Measurements from ENCODE around the gene USP13. TPM values are rescaled to one million over a fixed set of nuclear protein-coding genes. Genes with fewer than 3 reads are reported as not detected.

Gene USP13
- total RNA-seq, 1 donor: 14.4 TPM

DNA sequence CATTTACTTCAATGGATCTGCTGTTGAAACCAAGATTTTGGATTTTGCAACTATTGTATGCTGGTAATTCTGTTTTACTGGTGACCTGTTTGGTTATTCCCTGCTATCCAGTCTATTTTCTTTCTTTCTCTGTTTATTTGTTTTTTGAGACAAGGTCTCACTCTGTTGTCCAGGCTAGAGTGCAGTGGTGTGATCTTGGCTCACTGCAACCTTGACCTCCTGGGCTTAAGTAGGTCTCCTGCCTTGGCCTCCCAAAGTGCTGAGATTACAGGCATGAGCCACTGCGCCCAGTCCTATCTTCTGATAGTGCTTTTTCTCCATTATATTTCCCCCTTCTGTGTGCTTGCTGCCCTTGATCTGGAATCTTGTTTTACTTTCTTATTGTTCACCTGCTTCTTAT, 15.6 kb downstream of the USP13 start:
- no peak overlapping the region for H3K4me3 ChIP-seq (ENCODE audit: low read depth, low read length)
- TF ChIP-seq, protein P1, sequence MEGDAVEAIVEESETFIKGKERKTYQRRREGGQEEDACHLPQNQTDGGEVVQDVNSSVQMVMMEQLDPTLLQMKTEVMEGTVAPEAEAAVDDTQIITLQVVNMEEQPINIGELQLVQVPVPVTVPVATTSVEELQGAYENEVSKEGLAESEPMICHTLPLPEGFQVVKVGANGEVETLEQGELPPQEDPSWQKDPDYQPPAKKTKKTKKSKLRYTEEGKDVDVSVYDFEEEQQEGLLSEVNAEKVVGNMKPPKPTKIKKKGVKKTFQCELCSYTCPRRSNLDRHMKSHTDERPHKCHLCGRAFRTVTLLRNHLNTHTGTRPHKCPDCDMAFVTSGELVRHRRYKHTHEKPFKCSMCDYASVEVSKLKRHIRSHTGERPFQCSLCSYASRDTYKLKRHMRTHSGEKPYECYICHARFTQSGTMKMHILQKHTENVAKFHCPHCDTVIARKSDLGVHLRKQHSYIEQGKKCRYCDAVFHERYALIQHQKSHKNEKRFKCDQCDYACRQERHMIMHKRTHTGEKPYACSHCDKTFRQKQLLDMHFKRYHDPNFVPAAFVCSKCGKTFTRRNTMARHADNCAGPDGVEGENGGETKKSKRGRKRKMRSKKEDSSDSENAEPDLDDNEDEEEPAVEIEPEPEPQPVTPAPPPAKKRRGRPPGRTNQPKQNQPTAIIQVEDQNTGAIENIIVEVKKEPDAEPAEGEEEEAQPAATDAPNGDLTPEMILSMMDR (IDR thresholded peaks at IDR 0.05; ENCODE audit: insufficient read depth, low read length): no peak
- no peak for DNase-seq (ENCODE audit: low read depth)

DNA sequence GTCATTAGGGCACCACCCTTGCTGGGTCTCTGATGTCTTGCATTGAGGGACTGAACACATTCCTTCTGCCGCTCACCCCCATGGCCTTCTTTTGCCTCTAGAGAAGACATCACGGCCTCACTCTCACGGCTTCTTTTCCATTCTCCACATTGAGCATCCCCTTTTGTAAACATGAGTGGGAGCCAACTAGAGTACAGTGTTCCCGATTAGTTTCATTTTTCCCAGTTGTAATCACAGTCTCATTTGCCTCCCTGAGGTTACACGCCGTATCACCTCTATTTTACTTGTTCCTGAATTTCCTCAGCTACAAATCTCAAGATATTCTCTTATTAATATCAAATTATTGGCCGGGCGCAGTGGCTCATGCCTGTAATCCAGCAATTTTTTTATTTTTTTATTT, 17.5 kb downstream of the USP13 start:
- DNase-seq (ENCODE audit: low read depth): no peak
- H3K4me3 ChIP-seq (ENCODE audit: low read depth, low read length): no peak overlapping the region
- TF ChIP-seq, protein P1 (IDR thresholded peaks at IDR 0.05; ENCODE audit: insufficient read depth, low read length): no peak

DNA sequence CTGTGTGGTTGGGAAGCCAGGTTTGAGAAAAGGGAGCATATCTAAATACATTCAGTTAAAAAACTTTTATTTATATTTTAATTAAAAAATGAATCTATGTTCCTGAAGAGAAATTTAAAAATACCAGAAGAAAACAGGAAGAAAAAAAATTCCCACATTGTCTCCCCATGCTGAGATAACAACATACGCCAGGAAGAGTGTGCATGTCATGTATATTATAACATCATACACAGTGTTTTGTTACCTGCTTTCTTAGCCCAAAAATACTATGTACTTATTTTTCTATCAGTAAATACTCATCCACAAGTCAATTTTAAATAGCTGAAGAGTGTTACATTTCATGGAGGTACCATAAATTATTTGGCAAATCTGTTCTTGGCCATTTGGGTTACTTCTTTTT, 18.5 kb downstream of the USP13 start:
- TF ChIP-seq, protein P1 (IDR thresholded peaks at IDR 0.05; ENCODE audit: insufficient read depth, low read length): no peak
- H3K4me3 ChIP-seq (ENCODE audit: low read depth, low read length): no peak overlapping the region
- DNase-seq (ENCODE audit: low read depth): no peak

DNA sequence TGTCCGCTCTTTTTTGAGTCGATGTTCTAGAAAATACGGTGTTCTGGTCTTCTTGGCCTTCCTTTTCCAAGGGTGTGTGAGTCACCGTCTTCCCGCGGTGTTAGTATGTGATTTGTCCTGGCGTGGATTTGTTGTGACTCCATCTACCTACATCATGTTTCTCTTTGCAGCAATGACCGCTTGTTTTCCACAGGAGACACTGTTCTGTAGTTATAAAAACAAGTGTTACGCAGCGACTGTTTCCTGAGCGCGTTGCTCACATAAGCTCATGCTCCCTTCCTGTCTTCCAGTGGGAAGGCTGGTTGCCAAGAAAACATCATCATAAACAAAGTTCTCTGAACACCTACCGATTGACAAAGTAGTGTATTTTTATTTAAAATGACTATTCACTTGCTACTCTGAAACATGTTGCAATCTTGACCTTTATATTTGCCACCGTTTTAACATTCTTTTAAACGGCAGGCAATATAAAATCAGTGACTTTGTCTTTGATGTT, 19.0 kb downstream of the USP13 start:
- TF ChIP-seq, protein P1 (IDR thresholded peaks at IDR 0.05; ENCODE audit: insufficient read depth, low read length): no peak
- DNase-seq (ENCODE audit: low read depth): no peak
- no peak overlapping the region for H3K4me3 ChIP-seq (ENCODE audit: low read depth, low read length)

DNA sequence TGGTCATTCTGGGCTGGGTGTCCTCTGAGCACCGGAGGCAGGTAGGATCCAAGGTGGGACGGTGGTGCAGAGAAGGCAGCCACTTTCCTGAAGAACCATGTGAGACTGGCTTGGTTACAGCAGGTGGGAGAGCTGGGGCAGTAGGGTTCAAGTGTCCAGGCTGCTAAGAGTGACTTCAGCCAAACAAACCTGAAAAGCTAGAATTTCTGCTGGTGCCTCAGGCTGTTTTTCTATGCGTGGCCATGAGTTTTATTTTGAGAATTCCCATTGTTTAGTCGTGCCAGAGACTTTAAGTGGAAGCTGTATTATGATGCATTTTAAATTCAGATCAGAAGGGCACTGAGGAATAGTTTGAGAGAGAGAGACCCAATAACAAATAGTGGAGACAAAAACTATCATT, 20.1 kb downstream of the USP13 start:
- TF ChIP-seq, protein P1 (IDR thresholded peaks at IDR 0.05; ENCODE audit: insufficient read depth, low read length): no peak
- H3K4me3 ChIP-seq (ENCODE audit: low read depth, low read length): no peak overlapping the region
- DNase-seq (ENCODE audit: low read depth): no peak

DNA sequence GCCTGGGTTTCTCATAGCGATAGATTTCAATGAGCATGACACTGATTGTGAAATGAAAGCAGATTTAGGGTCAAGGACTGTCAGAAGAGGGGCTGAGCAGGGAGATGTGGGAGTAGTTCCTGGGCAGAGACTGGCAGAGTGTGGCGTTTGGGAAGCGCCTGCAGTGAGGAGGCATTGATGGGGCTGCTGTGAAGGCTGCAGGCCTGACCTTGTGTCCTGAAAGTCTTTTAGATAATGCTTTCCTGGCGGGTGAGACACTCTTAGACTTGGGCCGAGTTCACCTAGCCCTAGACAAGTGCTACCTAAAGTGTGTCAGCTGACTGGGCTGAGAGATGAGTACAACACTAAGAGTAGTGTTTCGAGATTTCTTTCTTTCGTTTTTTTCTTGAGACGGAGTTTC, 20.7 kb downstream of the USP13 start:
- TF ChIP-seq, protein P1 (IDR thresholded peaks at IDR 0.05; ENCODE audit: insufficient read depth, low read length): no peak
- no peak for DNase-seq (ENCODE audit: low read depth)
- H3K4me3 ChIP-seq (ENCODE audit: low read depth, low read length): no peak overlapping the region

DNA sequence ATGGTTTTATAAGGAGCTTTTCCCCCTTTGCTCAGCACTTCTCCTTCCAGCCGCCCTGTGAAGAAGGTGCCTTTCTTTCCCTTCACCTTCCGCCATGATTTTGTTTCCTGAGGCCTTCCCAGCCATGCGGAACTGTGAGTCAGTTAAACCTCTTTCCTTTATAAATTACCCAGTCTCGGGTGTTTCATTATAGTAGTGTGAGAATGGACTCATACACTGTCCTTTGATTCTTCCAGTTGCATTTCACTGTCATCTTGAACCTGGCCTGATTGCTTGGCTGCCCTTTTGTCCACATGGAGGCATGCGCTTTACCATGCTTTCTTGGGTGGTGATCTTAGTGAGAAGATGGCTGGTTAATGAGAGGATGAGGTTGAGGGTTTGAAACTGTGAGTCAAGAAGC, 23.2 kb downstream of the USP13 start:
- no peak overlapping the region for H3K4me3 ChIP-seq (ENCODE audit: low read depth, low read length)
- no peak for DNase-seq (ENCODE audit: low read depth)
- TF ChIP-seq, protein P1 (IDR thresholded peaks at IDR 0.05; ENCODE audit: insufficient read depth, low read length): no peak
